Endodermal cell (in vitro differentiated cells): Measurements from ENCODE around the gene GLRX3. TPM values are rescaled to one million over a fixed set of nuclear protein-coding genes. Genes with fewer than 3 reads are reported as not detected.

Experiments
- DNase-seq: peaks from one replicate; pipeline ENCODE4 v3.0.0-alpha.2; 2017
- H3K27ac ChIP-seq: 2 replicates; pipeline ENCODE4 v1.5.1; 2013; ENCODE audit warnings: mild to moderate bottlenecking, low read depth, low read length, moderate library complexity
- H3K27me3 ChIP-seq: 2 replicates; pipeline ENCODE4 v1.6.1; 2013; ENCODE audit warnings: mild to moderate bottlenecking, low read length, moderate library complexity; ENCODE audit not compliant: insufficient read depth, control insufficient read depth, poor library complexity, severe bottlenecking
- H3K36me3 ChIP-seq: 2 replicates; pipeline ENCODE4 v1.7.0; 2013; ENCODE audit warnings: mild to moderate bottlenecking, low read length, moderate library complexity; ENCODE audit not compliant: control insufficient read depth, insufficient read depth
- H3K4me1 ChIP-seq: one replicate; pipeline ENCODE4 v1.7.0; 2013; ENCODE audit warnings: low read length; ENCODE audit not compliant: control insufficient read depth, insufficient read depth
- H3K4me3 ChIP-seq: 2 replicates; pipeline ENCODE4 v1.5.1; 2013; ENCODE audit warnings: mild to moderate bottlenecking, low read length, moderate library complexity
- H3K9ac ChIP-seq: 2 replicates; pipeline ENCODE4 v1.6.1; 2013; ENCODE audit warnings: mild to moderate bottlenecking, low read length, moderate library complexity; ENCODE audit not compliant: poor library complexity, severe bottlenecking; ENCODE audit errors: extremely low read depth
- H3K9me3 ChIP-seq: 2 replicates; pipeline ENCODE4 v1.6.1; 2013; ENCODE audit warnings: mild to moderate bottlenecking, low read length, moderate library complexity; ENCODE audit not compliant: control insufficient read depth
- H3K27ac Mint-ChIP-seq: 2 replicates; pipeline ENCODE4 v1.8.0; 2020; ENCODE audit warnings: mixed read lengths
- H3K27me3 Mint-ChIP-seq: 2 replicates; pipeline ENCODE4 v1.8.0; 2021; ENCODE audit warnings: mild to moderate bottlenecking, mixed read lengths; ENCODE audit not compliant: insufficient read depth
- H3K36me3 Mint-ChIP-seq: 2 replicates; pipeline ENCODE4 v1.8.0; 2020; ENCODE audit warnings: low read depth, mixed read lengths
- H3K4me1 Mint-ChIP-seq: 2 replicates; pipeline ENCODE4 v1.8.0; 2020; ENCODE audit warnings: mixed read lengths
- H3K4me3 Mint-ChIP-seq: 2 replicates; pipeline ENCODE4 v1.8.0; 2020; ENCODE audit warnings: mild to moderate bottlenecking, moderate library complexity, mixed read lengths
- H3K9me3 Mint-ChIP-seq: 2 replicates; pipeline ENCODE4 v1.8.0; 2020; ENCODE audit warnings: mild to moderate bottlenecking, mixed read lengths
- WGBS, 2 experiments: methylation state at CpG; one replicate each; pipeline versions ENCODE4 v1.1.5 to v1.1.7; 2013; ENCODE audit warnings: missing lambda C conversion rate in 2 of 2, mixed read lengths in 1 of 2; ENCODE audit not compliant: insufficient coverage in 1 of 2, insufficient read length in 1 of 2; 5-methylcytosine and 5-hydroxymethylcytosine counted together
- total RNA-seq, 2 donors: library from RNA; stranded (reverse); fragmentation: NEBNext Ultra II Directional in 1 of 2; extraction: Animal tissue kit (Norgen Biotek cat#: 25700) in 1 of 2; gene quantifications; 2 replicates in 1 of 2; 3 replicates in 1 of 2; pipeline ENCODE4 v1.2.1, GENCODE V29; 2021
- TF ChIP-seq, protein P1 (sequence below): fragments of 200-600 bp; sonication (generic); conservative IDR thresholded peaks from 2 replicates; pipeline ENCODE4 v1.5.0; 2021; ENCODE audit warnings: antibody characterized with exemption, mild to moderate bottlenecking

GLRX3 gene
- total RNA-seq, 2 donors from 2014 or later: 119 to 123 TPM

DNA sequence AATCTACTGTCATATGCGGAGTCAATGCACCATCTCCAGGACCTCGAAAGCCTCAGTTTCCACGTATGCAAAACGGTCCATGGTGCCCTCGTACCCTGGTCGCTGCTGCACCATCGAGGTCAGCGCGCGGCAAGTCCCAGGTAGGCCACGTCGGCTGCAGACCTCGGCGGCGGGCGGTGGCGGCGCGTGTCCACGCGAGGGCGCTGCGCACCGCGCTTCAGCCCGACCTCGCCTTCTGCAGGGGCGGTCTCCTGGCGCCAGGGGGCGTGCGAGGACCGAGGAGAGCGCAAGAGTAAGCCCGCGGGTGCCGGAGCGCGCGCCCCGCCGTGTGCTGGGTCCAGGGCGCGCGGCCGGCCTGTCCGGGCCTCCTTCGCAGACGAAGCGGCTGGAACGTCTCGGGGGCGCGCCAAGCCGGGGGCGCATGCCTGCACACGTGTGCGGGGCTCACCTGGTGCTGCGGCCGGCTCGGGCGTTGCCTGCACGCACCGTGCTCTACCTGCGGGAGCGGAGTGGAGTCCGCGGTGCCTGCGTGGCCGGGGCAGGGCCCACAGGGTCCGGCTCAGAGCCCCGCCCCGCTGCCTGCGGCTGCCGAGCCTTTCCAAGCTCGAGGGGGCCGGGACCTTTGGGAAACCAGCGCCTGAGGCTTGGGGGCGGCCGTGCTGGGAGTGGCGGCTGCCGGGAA, 54.0 kb downstream of the GLRX3 start:
- Mint-ChIP-seq H3K9me3 (peaks cover 3% of the 10 kb centered on the region), H3K27me3 (peaks cover 8% of the 10 kb centered on the region), H3K4me3 (peak overlapping the region; percentile 32), H3K4me1 (peaks cover 2% of the 10 kb centered on the region), H3K36me3 (peaks cover 35% of the 10 kb centered on the region), H3K27ac (no peak overlapping the region)
- TF ChIP-seq, protein P1, sequence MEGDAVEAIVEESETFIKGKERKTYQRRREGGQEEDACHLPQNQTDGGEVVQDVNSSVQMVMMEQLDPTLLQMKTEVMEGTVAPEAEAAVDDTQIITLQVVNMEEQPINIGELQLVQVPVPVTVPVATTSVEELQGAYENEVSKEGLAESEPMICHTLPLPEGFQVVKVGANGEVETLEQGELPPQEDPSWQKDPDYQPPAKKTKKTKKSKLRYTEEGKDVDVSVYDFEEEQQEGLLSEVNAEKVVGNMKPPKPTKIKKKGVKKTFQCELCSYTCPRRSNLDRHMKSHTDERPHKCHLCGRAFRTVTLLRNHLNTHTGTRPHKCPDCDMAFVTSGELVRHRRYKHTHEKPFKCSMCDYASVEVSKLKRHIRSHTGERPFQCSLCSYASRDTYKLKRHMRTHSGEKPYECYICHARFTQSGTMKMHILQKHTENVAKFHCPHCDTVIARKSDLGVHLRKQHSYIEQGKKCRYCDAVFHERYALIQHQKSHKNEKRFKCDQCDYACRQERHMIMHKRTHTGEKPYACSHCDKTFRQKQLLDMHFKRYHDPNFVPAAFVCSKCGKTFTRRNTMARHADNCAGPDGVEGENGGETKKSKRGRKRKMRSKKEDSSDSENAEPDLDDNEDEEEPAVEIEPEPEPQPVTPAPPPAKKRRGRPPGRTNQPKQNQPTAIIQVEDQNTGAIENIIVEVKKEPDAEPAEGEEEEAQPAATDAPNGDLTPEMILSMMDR: peak; percentile 100
- Histone ChIP-seq H3K9me3 (no peaks in the 10 kb centered on the region), H3K27me3 (no peaks in the 10 kb centered on the region), H3K9ac (no peak overlapping the region), H3K4me1 (no peaks in the 10 kb centered on the region), H3K36me3 (peaks cover 19% of the 10 kb centered on the region), H3K27ac (no peak overlapping the region), H3K4me3 (no peak overlapping the region)
- DNase-seq: peak; percentile 97
- WGBS, 2 experiments: 9 to 11% methylated on average over 36 to 81 of the region's 81 CpGs

DNA sequence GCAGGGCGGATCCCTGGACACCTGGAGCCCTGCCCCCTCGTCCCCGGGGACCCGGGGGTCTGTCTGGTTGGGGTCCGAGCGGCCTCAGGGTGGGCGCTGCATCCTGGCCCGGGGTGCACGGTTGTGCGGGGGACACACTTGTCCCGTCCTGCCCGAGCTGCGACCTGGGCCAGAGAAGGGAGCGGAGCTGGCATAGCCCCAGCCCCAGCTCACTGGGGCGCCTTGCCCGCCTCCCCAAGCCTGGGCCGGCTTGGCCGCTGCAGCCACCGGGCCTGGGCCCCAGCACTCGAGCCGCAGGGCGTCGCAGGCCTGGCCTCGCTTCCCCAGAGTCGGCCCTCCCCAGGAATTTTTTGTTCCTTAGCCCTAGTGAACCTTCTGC, 54.5 kb downstream of the GLRX3 start:
- H3K4me3 Mint-ChIP-seq: peak overlapping the region; percentile 32
- Histone ChIP-seq H3K36me3 (peaks cover 13% of the 10 kb centered on the region), H3K27me3 (no peaks in the 10 kb centered on the region), H3K9me3 (no peaks in the 10 kb centered on the region), H3K9ac (no peak overlapping the region), H3K27ac (no peak overlapping the region), H3K4me1 (no peaks in the 10 kb centered on the region), H3K4me3 (no peak overlapping the region)
- H3K36me3 Mint-ChIP-seq: peaks cover 29% of the 10 kb centered on the region
- H3K27me3 Mint-ChIP-seq: peaks cover 8% of the 10 kb centered on the region
- DNase-seq: no peak
- TF ChIP-seq, protein P1: no peak
- H3K4me1 Mint-ChIP-seq: peaks cover 2% of the 10 kb centered on the region
- H3K27ac Mint-ChIP-seq: no peak overlapping the region
- H3K9me3 Mint-ChIP-seq: peaks cover 3% of the 10 kb centered on the region
- WGBS, 2 experiments: 70 to 92% methylated on average over 13 to 25 of the region's 25 CpGs

DNA sequence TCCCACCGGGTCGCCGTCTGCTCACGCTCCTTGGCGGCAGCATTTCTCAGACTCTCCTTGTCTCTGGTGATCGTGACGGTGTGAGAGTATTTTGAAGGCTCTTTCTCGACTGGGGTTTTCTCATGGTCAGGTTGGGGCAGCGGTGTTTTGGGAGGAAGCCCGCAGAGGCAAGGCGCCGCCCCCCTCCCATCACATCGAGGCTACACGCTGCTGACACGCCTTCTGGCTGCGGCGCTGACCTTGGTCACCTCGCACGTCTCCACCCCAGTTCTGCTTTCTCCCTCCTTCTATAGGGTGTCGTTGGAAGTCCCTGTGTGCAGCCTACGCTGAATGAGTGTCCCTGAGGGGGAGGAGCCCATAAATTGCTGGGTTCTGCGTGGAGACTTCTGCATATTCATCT, 55.2 kb downstream of the GLRX3 start:
- H3K27me3 ChIP-seq: no peaks in the 10 kb centered on the region
- no peak overlapping the region for H3K27ac ChIP-seq
- Mint-ChIP-seq H3K4me1 (peaks cover 2% of the 10 kb centered on the region), H3K9me3 (peaks cover 3% of the 10 kb centered on the region), H3K27ac (no peak overlapping the region), H3K4me3 (peak overlapping the region; percentile 32), H3K36me3 (peaks cover 26% of the 10 kb centered on the region), H3K27me3 (peaks cover 8% of the 10 kb centered on the region)
- no peaks in the 10 kb centered on the region for H3K9me3 ChIP-seq
- H3K4me1 ChIP-seq: no peaks in the 10 kb centered on the region
- H3K36me3 ChIP-seq: peaks cover 12% of the 10 kb centered on the region
- H3K9ac ChIP-seq: no peak overlapping the region
- no peak overlapping the region for H3K4me3 ChIP-seq
- 92 to 94% methylated on average over 10 to 22 of the region's 22 CpGs for WGBS, 2 experiments
- TF ChIP-seq, protein P1: no peak
- DNase-seq: no peak
